OCI-LY3 (cell line): ENCODE data around the gene NEDD8.

Source experiments
- H2AFZ ChIP-seq: fragments of 200-600, 300-600 bp; shearing (Covaris generic); 2 replicates; pipeline ENCODE4 v1.6.0; 2014; ENCODE audit warnings: antibody characterized with exemption, low read depth, low read length
- H3K27ac ChIP-seq: fragments of 200-600, 300-600 bp; sonication (generic); 2 replicates; pipeline ENCODE4 v1.5.1; 2014; ENCODE audit warnings: mild to moderate bottlenecking, low read length, moderate library complexity, mixed read lengths
- H3K27me3 ChIP-seq: fragments of 200-600, 300-600 bp; sonication (generic); 2 replicates; pipeline ENCODE4 v1.6.1; 2014; ENCODE audit warnings: low read depth, low read length, mixed read lengths
- H3K36me3 ChIP-seq: fragments of 200-600, 300-600 bp; sonication (generic); replicated peaks from 2 replicates; pipeline ENCODE3; 2014; ENCODE audit warnings: low read depth, low read length, mixed read lengths
- H3K4me1 ChIP-seq: fragments of 300-600, 200-600 bp; sonication (generic); 2 replicates; pipeline ENCODE4 v1.6.1; 2014; ENCODE audit warnings: low read length, mixed read lengths
- H3K4me2 ChIP-seq: fragments of 200-600, 300-600 bp; sonication (generic); 2 replicates; pipeline ENCODE4 v1.6.1; 2014; ENCODE audit warnings: low read length, mixed read lengths
- H3K4me3 ChIP-seq: fragments of 300-600, 200-600 bp; sonication (generic); 2 replicates; pipeline ENCODE4 v1.5.1; 2014; ENCODE audit warnings: antibody characterized with exemption, mild to moderate bottlenecking, low read length, moderate library complexity
- H3K79me2 ChIP-seq: fragments of 300-600, 200-600 bp; shearing (Covaris generic); 2 replicates; pipeline ENCODE4 v1.6.1; 2014; ENCODE audit warnings: mild to moderate bottlenecking, low read length, mixed read lengths
- H3K9ac ChIP-seq: fragments of 300-600, 200-600 bp; shearing (Covaris generic); 2 replicates; pipeline ENCODE4 v1.6.0; 2014; ENCODE audit warnings: mild to moderate bottlenecking, low read length, moderate library complexity
- H3K9me3 ChIP-seq: fragments of 200-600, 300-600 bp; shearing (Covaris generic); 2 replicates; pipeline ENCODE4 v1.6.1; 2014; ENCODE audit warnings: low read length, mixed read lengths; ENCODE audit not compliant: insufficient read depth
- H4K20me1 ChIP-seq: fragments of 200-600, 300-600 bp; sonication (generic); 2 replicates; pipeline ENCODE4 v1.6.1; 2016; ENCODE audit warnings: low read length, mixed read lengths; ENCODE audit not compliant: insufficient read depth
- CTCF ChIP-seq: fragments of 200-600, 300-600 bp; sonication (generic); IDR thresholded peaks from 2 replicates; pipeline ENCODE4 v1.5.1; 2014; ENCODE audit warnings: antibody characterized with exemption, low read length, low read depth
- EZH2phosphoT487 ChIP-seq: fragments of 200-600 bp; shearing (Covaris generic); IDR thresholded peaks from 2 replicates; pipeline ENCODE4 v1.6.1; 2018; ENCODE audit warnings: antibody characterized with exemption, mixed run types, low read depth

NEDD8 gene

GRCh38 chr14:24238123-24238522 lies 6.0 kb upstream of the NEDD8 start:
- H3K9ac ChIP-seq = no peak overlapping the region
- TF ChIP-seq EZH2phosphoT487 = no peak
- no peak for TF ChIP-seq CTCF
- H3K27me3 ChIP-seq = no peaks in the 10 kb centered on the region
- peaks cover 5% of the 10 kb centered on the region; the same call in 1 of the 2 replicates for H4K20me1 ChIP-seq
- no peak overlapping the region for H3K27ac ChIP-seq
- no peak overlapping the region for H3K4me3 ChIP-seq
- no peaks in the 10 kb centered on the region for H3K9me3 ChIP-seq
- H3K79me2 ChIP-seq = peaks cover 6% of the 10 kb centered on the region
- no peak overlapping the region for H2AFZ ChIP-seq
- H3K4me1 ChIP-seq = peaks cover 11% of the 10 kb centered on the region
- no peak overlapping the region for H3K4me2 ChIP-seq
- H3K36me3 ChIP-seq = peaks cover 48% of the 10 kb centered on the region

- TF ChIP-seq CTCF (no peak), EZH2phosphoT487 (no peak)
- no peak overlapping the region for H3K27ac ChIP-seq
- H3K4me2 ChIP-seq = no peak overlapping the region
These were observed 5.3 kb upstream of the NEDD8 start for GRCh38 chr14:24237463-24237955.

GRCh38 chr14:24236689-24237462 lies 4.7 kb upstream of the NEDD8 start:
- Histone ChIP-seq H3K27me3 (no peaks in the 10 kb centered on the region), H3K9ac (no peak overlapping the region), H2AFZ (no peak overlapping the region), H3K4me3 (no peak overlapping the region), H3K79me2 (peaks cover 12% of the 10 kb centered on the region), H3K9me3 (no peaks in the 10 kb centered on the region), H3K27ac (no peak overlapping the region), H3K4me2 (no peak overlapping the region), H4K20me1 (peaks cover 3% of the 10 kb centered on the region; the same call in 1 of the 2 replicates), H3K36me3 (peaks cover 48% of the 10 kb centered on the region), H3K4me1 (peaks cover 12% of the 10 kb centered on the region)
- TF ChIP-seq CTCF (no peak), EZH2phosphoT487 (no peak)

More at GRCh38 chr14:24237463-24237955, 5.3 kb upstream of the NEDD8 start:
- no peaks in the 10 kb centered on the region for H3K9me3 ChIP-seq
- H3K36me3 ChIP-seq = peaks cover 48% of the 10 kb centered on the region
- H3K4me1 ChIP-seq = peaks cover 12% of the 10 kb centered on the region
- H3K79me2 ChIP-seq = peaks cover 9% of the 10 kb centered on the region
- H3K9ac ChIP-seq = no peak overlapping the region
- H3K4me3 ChIP-seq = no peak overlapping the region
- H3K27me3 ChIP-seq = no peaks in the 10 kb centered on the region
- H2AFZ ChIP-seq = no peak overlapping the region
- H4K20me1 ChIP-seq = peaks cover 5% of the 10 kb centered on the region; the same call in 1 of the 2 replicates

GRCh38 chr14:24235804-24236688 lies 3.9 kb upstream of the NEDD8 start:
- no peak overlapping the region for H3K9ac ChIP-seq
- TF ChIP-seq EZH2phosphoT487 = no peak
- TF ChIP-seq CTCF = no peak
- H3K79me2 ChIP-seq = peaks cover 20% of the 10 kb centered on the region
- H3K27me3 ChIP-seq = no peaks in the 10 kb centered on the region
- peaks cover 10% of the 10 kb centered on the region for H3K4me1 ChIP-seq
- no peak overlapping the region for H3K27ac ChIP-seq
- H4K20me1 ChIP-seq = no peaks in the 10 kb centered on the region
- H3K4me2 ChIP-seq = no peak overlapping the region
- no peak overlapping the region for H2AFZ ChIP-seq
- peaks cover 46% of the 10 kb centered on the region for H3K36me3 ChIP-seq
- no peaks in the 10 kb centered on the region for H3K9me3 ChIP-seq
- H3K4me3 ChIP-seq = no peak overlapping the region
